ENCODE measurements around the gene NCKAP1. TPM values are rescaled to one million over a fixed set of nuclear protein-coding genes. Genes with fewer than 3 reads are reported as not detected.
A peak's percentile ranks its signal among the peaks of the same experiment; 100 is the strongest.
"Not testable (repeated sequence)": the region's sequence is repeated elsewhere in the genome, so short reads cannot be mapped to it uniquely, and the experiment has no call there.

Gene NCKAP1
- polyA plus RNA-seq, 3 donors, result 137 to 155 (median 140) TPM

GRCh38 chr2:183011743-183012142, 26.5 kb downstream of the NCKAP1 start:
- DNase-seq (ENCODE audit: low read depth in 3 of 3, low spot score in 2 of 3), result no peak

GRCh38 chr2:183010112-183010511, 28.1 kb downstream of the NCKAP1 start:
- peak in 2 of 3 donors; percentile 15 to 40 for DNase-seq (ENCODE audit: low read depth in 3 of 3, low spot score in 2 of 3)

DNA sequence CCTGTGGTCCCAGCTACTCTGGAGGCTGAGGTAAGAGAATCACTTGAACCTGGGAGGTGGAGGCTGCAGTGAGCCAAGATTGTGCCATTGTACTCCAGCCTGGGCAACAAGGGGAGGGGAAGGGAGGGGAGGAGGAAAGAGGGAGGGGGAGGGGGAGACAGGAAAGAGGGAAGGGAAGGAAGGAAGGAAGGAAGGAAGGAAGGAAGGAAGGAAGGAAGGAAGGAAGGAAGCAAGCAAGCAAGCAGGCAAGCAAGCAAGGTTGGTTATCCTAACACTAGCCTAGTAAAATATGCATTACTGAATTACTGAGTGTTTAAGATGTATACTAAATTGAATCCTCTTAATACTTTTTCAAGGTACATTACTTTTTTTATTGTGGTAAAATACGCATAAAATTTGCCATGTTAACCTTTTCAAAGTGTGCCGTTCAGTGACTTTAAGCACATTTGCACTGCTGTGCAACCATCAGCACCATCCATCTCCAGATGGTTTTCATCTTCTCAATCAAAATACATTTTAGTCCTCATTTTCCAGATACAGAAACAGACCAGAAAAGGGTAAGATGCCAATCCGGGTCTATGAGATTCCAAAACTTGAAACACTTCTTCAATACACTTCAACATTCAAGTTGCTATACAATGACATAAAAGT, 28.9 kb downstream of the NCKAP1 start:
- no peak for DNase-seq (ENCODE audit: low read depth in 3 of 3, low spot score in 2 of 3)

DNA sequence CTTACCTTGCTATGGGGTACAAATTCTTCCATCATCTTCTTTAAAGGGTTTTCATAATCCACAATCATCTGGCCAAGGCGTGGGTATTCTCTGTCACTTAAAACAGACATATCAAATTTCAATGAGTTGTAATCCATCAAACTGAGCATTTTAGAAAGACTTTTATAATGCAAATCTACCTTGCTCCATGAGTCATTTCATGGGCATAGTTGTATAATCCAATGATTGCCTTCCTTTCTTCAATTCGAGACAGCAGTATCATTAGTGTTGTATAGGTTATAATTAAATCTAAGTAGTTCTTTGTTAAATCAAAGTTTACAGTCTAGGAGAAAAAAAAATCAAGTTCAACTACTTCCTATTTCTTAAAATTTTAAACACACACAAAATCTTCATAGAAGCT, 36.3 kb downstream of the NCKAP1 start:
- no peak for DNase-seq (ENCODE audit: low read depth in 3 of 3, low spot score in 2 of 3)

DNA sequence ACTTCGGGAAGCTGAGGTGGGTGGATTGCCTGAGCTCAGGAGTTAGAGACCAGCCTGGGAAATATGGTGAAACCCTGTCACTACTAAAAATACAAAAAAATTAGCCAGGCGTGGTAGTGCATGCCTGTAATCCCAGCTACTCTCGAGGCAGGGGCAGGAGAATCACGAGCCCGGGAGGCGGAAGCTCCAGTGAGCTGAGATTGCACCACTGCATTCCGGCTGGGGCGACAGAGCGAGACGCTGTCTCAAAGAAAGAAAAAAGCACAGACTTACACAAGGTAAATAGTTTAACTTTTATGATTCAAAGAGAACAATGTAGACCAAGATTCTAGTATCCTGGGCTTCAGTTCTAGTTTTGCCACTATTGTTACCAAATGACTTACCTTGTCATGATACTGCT, 37.4 kb downstream of the NCKAP1 start:
- peak in 1 of 3 donors; percentile 1 for DNase-seq (ENCODE audit: low read depth in 3 of 3, low spot score in 2 of 3)

DNA sequence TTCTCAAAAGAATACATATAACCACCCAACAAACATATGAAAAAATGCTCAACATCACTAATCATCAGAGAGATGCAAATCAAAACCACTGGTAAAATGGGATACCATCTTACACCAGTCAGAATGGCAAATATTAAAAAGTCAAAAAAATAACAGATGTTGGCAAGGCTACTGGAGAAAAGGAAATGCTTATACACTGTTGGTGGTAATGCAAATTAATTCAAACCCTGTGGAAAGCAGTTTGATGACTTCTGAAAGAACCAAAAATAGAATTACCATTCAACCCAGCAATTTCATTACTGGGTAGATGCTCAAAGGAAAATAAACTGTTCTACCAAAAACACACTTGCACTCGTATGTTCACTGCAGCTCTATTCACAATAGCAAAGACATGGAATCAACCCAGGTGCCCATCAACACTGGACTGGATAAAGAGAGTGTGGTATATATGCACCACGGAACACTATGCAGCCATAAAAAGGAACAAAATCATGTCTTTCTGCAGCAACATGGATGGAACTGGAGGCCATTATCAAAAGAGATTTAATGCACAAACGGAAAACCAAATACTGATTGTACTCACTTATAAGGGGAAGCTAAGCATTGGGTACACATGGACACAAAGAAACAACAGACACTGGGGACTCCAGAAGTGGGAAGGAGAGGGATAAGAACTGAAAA, 38.8 kb downstream of the NCKAP1 start:
- DNase-seq (ENCODE audit: low read depth in 3 of 3, low spot score in 2 of 3), result no peak

GRCh38 chr2:182994228-182994912, 43.9 kb downstream of the NCKAP1 start:
- DNase-seq (ENCODE audit: low read depth in 3 of 3, low spot score in 2 of 3), result no peak

GRCh38 chr2:182982941-182983340, 55.3 kb downstream of the NCKAP1 start:
- DNase-seq (ENCODE audit: low read depth in 3 of 3, low spot score in 2 of 3), result no peak

GRCh38 chr2:182981475-182981874, 56.8 kb downstream of the NCKAP1 start:
- not testable (repeated sequence) for DNase-seq (ENCODE audit: low read depth in 3 of 3, low spot score in 2 of 3)

DNA sequence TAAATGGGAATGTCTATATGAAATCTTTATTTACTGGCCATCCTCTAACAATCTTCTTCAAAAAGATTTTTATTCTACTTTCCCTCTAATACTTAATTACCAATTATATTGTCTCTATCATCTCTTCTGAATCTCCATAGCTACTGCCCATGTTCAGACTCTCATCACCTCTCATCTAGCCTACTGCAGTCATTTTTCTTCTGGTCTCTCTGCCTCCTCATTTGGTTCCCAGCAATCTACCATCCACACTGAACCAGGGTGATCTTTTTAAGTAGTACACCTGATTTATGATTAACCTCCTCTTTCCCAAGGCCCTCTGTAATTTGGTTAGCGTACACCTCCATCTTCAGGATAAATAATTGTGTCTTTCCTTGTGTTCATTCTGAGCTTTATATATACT, 57.6 kb downstream of the NCKAP1 start:
- DNase-seq (ENCODE audit: low read depth in 3 of 3, low spot score in 2 of 3), result no peak

DNA sequence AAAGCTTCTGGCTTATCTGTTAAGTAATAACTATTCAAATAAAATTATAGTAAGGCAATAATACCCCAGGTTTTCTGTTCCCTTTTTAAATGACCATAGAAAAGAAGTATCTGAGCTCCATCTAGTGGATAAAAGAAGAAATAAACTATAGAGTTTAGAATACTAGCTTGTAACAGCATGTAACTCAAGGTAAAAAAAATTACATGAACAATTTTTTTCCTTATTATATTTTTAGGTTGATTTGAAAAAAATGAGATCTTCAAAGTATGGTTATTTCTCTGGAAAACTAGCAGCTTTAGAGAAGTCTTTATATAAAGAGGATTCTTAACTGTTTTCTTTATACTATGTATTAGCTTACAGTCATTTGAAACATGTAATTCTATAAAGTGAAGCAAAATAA, 58.1 kb downstream of the NCKAP1 start:
- peak in 2 of 3 donors; percentile 6 to 12 for DNase-seq (ENCODE audit: low read depth in 3 of 3, low spot score in 2 of 3)

GRCh38 chr2:182977463-182977862, 60.8 kb downstream of the NCKAP1 start:
- DNase-seq (ENCODE audit: low read depth in 3 of 3, low spot score in 2 of 3), result no peak

- no peak for DNase-seq (ENCODE audit: low read depth in 3 of 3, low spot score in 2 of 3)
These were observed 64.6 kb downstream of the NCKAP1 start for GRCh38 chr2:182973441-182974352.

DNA sequence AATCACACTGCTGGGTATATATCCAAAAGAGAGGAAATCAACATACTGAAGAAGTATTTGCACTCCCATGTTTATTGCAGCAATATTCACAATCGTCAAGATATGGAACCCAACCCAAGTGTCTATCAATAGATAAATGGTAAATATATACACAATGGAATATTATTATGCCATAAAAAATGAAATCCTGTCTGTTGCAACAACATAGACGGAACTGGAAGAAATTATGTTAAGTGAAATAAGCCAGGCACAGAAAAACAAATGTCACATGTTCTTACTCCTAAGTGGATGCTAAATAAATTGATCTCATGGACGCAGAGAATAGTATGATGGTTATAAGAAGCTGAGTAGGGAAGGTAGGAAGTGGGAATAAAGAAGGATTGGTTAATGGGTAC, 65.7 kb downstream of the NCKAP1 start:
- no peak for DNase-seq (ENCODE audit: low read depth in 3 of 3, low spot score in 2 of 3)

DNA sequence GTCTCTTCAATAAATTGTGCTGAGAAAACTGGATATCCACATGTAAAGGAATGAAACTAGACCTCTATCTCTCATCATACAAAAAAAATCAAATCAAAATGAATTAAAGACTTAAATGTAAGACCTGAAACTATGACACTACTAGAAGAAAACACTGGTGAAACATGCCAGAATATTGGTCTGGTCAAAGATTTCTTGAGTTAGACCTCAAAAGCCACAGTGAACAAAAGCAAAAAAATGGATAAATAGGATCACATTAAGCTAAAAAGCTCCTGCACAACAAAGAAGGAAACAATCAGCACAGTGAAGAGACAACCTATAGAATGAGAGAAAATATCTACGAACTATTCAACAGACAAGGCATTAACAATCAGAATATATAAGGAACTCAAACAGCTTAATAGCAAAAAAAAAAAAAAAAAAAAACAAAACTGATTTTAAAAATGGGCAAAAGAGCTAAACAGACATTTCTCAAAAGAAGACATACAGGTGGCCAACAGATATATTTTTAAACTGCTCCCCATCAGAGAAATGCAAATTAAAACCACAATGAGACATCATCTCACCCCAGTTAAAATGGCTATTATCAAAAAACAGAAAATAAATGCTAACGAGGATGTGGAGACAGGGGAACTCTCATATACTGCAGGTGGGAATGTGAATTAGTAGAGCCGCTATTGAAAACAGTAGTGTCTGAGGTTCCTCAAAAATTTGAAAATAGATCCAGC, 66.3 kb downstream of the NCKAP1 start:
- no peak for DNase-seq (ENCODE audit: low read depth in 3 of 3, low spot score in 2 of 3)

DNA sequence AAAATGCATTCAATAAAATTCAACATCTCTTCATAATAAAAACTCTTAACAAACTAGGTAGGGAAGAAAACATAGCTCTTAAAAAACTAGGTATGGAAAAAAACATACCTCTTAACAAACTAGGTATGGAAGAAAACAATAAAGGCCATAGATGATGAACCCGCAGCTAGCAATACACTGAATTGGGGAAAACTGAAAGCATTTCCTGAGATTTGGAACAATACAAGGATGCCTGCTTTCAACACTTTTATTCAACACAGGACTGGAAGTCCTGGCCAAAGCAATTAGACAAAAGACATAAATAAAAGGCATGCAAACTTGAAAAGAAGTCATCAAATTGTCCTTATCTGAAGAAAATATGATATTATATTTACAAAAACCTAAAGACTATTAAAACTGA, 67.8 kb downstream of the NCKAP1 start:
- DNase-seq (ENCODE audit: low read depth in 3 of 3, low spot score in 2 of 3), result no peak

GRCh38 chr2:182968493-182968892, 69.8 kb downstream of the NCKAP1 start:
- no peak for DNase-seq (ENCODE audit: low read depth in 3 of 3, low spot score in 2 of 3)

- not testable (repeated sequence) for DNase-seq (ENCODE audit: low read depth in 3 of 3, low spot score in 2 of 3)
These were observed 71.9 kb downstream of the NCKAP1 start for GRCh38 chr2:182966356-182966755.

- no peak for DNase-seq (ENCODE audit: low read depth in 3 of 3, low spot score in 2 of 3)
These were observed 75.6 kb downstream of the NCKAP1 start for GRCh38 chr2:182962641-182963040.

DNA sequence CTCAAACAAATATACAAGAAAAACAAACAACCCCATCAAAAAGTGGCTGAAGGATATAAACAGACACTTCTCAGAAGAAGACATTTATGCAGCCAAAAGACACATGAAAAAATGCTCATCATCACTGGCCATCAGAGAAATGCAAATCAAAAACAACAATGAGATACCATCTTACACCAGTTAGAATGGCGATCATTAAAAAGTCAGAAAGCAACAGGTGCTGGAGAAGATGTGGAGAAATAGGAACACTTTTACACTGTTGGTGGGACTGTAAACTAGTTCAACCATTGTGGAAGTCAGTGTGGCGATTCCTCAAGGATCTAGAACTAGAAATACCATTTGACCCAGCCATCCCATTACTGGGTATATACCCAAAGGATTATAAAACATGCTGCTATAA, 77.4 kb downstream of the NCKAP1 start:
- DNase-seq (ENCODE audit: low read depth in 3 of 3, low spot score in 2 of 3), result not testable (repeated sequence)
